NCI-H1105 treated with DMSO at 0.1 percent for 48 hours (cell line): ENCODE data around the gene GBP6.
"Not testable (repeated sequence)": the region's sequence is repeated elsewhere in the genome, so short reads cannot be mapped to it uniquely, and the experiment has no call there.

Experiments
- DNase-seq: peaks from one replicate; lab custom pipeline; 2025; lab: John Stamatoyannopoulos, UW

GBP6 gene

GRCh38 chr1:89363638-89364536, at the start of gene GBP6:
TSS of gene GBP6 (plus strand) at chr1:89364059. CDS start at chr1:89368552, 4,493 bp downstream.
- no peak for DNase-seq

GRCh38 chr1:89322402-89322801, 41.5 kb upstream of the GBP6 start:
- no peak for DNase-seq

GRCh38 chr1:89331890-89332289, 32.0 kb upstream of the GBP6 start:
- DNase-seq, result no peak

- no peak for DNase-seq
Measured at GRCh38 chr1:89332461-89332860, 31.4 kb upstream of the GBP6 start.

GRCh38 chr1:89335486-89335885, 28.4 kb upstream of the GBP6 start:
- DNase-seq, result no peak

- DNase-seq, result no peak
Measured at GRCh38 chr1:89337903-89338302, 26.0 kb upstream of the GBP6 start.

GRCh38 chr1:89339039-89339438, 24.8 kb upstream of the GBP6 start:
- no peak for DNase-seq

GRCh38 chr1:89345479-89345878, 18.4 kb upstream of the GBP6 start:
- DNase-seq, result not testable (repeated sequence)

- no peak for DNase-seq
Measured at GRCh38 chr1:89347296-89347695, 16.6 kb upstream of the GBP6 start.

GRCh38 chr1:89350298-89350697, 13.6 kb upstream of the GBP6 start:
- DNase-seq, result no peak

- no peak for DNase-seq
Measured at GRCh38 chr1:89351597-89352311, 12.1 kb upstream of the GBP6 start.

GRCh38 chr1:89352421-89352820, 11.4 kb upstream of the GBP6 start:
- DNase-seq, result no peak

- DNase-seq, result no peak
Measured at GRCh38 chr1:89354205-89354604, 9.7 kb upstream of the GBP6 start.

GRCh38 chr1:89355056-89355455, 8.8 kb upstream of the GBP6 start:
- DNase-seq, result no peak

GRCh38 chr1:89356658-89357400, 7.0 kb upstream of the GBP6 start:
- DNase-seq, result no peak

- peak; percentile 74 for DNase-seq
Measured at GRCh38 chr1:89358287-89358893, 5.5 kb upstream of the GBP6 start.

GRCh38 chr1:89360716-89361115, 3.1 kb upstream of the GBP6 start:
- DNase-seq, result no peak

- no peak for DNase-seq
Measured at GRCh38 chr1:89361681-89362080, 2.2 kb upstream of the GBP6 start.

- no peak for DNase-seq
Measured at GRCh38 chr1:89363196-89363595, 663 bp upstream of the GBP6 start.

- DNase-seq, result no peak
Measured at GRCh38 chr1:89364954-89365550, 1.2 kb downstream of the GBP6 start.

- DNase-seq, result no peak
Measured at GRCh38 chr1:89367221-89367620, 3.4 kb downstream of the GBP6 start.

GRCh38 chr1:89369331-89369730, 5.5 kb downstream of the GBP6 start:
- DNase-seq, result no peak
